Activated T-helper 2 cell treated with anti-CD3 and anti-CD28 coated beads, Interferon-gamma antibody, Interleukin-2, Interleukin-4, amounts not matched to agents 10 μg/mL and 5 μg/mL and 100 μg/mL, durations not matched to agents 14 hours and 24 hours and 36 hours (primary cell): ENCODE results near the gene GTF2F2. TPM values are rescaled to one million over a fixed set of nuclear protein-coding genes. Genes with fewer than 3 reads are reported as not detected.
"Not testable (repeated sequence)": the region's sequence is repeated elsewhere in the genome, so short reads cannot be mapped to it uniquely, and the experiment has no call there.

Experiments used
- DNase-seq: peaks from one replicate; pipeline ENCODE4 v3.0.0; 2021; ENCODE audit warnings: low spot score
- H3K27ac Mint-ChIP-seq: one replicate; pipeline ENCODE4 v1.8.0; 2021; ENCODE audit warnings: mixed read lengths
- H3K27me3 Mint-ChIP-seq: one replicate; pipeline ENCODE4 v1.8.0; 2021; ENCODE audit warnings: low read depth, mixed read lengths
- H3K36me3 Mint-ChIP-seq: one replicate; pipeline ENCODE4 v1.8.0; 2021; ENCODE audit warnings: low read depth, mixed read lengths
- H3K4me1 Mint-ChIP-seq: one replicate; pipeline ENCODE4 v1.8.0; 2021; ENCODE audit warnings: low read depth, mixed read lengths
- H3K4me3 Mint-ChIP-seq: one replicate; pipeline ENCODE4 v1.8.0; 2021; ENCODE audit warnings: low read depth, mild to moderate bottlenecking, moderate library complexity, mixed read lengths
- H3K9me3 Mint-ChIP-seq: one replicate; pipeline ENCODE4 v1.8.0; 2021; ENCODE audit warnings: mixed read lengths
- intact Hi-C: fragments of 100-400 bp; cut with micrococcal nuclease; formaldehyde crosslinking; loops from one replicate; pipeline ENCODE4 v1.15.1; 2023
- total RNA-seq: library from RNA; stranded (reverse); gene quantifications from 2 replicates; pipeline ENCODE4 v1.2.3, GENCODE V29; 2022

GTF2F2 gene
- total RNA-seq, 1 donor from 2014 or later: 28.9 TPM

DNA sequence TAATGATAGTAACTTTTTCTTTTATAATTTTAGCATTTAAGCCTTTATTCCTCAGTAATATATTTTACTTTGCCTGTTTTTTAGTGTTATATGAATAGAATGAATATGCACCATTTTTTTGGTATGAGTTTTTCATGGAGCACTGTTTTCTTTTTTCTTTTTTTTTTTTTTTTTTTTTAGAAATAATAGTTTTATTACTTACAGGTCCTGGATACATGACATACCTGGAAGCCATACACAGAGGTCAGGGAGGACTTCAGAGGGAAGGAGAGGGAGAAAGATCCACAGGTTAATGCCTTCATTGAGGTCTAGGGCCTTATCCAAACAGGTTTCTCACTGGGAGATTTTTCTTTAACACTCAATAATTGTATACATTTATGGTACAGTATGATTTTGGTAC is 54.2 kb downstream of the GTF2F2 start:
- H3K9me3 Mint-ChIP-seq: no peaks in the 10 kb centered on the region
- no peak overlapping the region for H3K4me3 Mint-ChIP-seq
- intact Hi-C loops: no loop called here
- H3K27ac Mint-ChIP-seq: no peak overlapping the region
- peaks cover 16% of the 10 kb centered on the region for H3K4me1 Mint-ChIP-seq
- no peak for DNase-seq
- no peaks in the 10 kb centered on the region for H3K27me3 Mint-ChIP-seq
- peaks cover 18% of the 10 kb centered on the region for H3K36me3 Mint-ChIP-seq

DNA sequence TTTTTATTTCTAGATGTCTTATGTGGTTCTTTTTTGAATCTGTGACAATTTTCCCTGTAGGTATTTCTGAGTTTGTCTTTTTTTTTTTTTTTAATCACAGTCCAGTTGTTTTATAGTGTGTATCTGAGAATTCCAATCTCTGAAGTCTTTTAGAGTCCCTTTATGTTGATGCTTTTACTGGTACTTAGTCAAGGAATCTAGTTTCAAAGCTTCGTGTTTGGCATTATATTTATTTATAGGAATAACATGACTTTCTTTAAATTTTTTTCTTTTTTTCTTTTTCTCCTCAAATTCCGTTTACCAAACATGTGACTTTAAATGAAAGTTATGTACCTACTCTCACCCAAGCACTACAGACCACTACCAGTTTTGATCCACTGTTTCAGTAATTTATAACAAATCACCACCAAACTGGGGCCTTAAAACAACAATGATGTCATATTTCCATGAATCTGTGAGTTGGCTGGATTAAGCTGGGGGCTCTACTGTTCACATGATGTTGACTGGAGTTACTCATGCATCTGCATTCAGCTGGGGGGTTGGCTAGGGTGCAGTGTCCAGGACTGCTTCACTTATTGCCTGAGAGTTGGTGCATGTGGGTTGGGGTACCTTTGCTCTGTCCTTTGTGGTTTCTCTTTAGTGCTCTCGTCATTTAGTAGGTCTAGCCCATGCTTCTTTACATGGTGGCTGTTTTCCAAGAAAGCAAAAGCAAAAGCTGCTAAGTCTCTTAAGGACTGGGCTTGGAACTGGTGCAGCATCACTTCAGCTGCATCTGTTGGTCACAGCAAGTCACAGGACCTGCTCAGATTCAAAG is 58.2 kb downstream of the GTF2F2 start:
- Mint-ChIP-seq H3K4me1 (peaks cover 20% of the 10 kb centered on the region), H3K36me3 (peaks cover 14% of the 10 kb centered on the region), H3K9me3 (no peaks in the 10 kb centered on the region), H3K27ac (no peak overlapping the region), H3K27me3 (no peaks in the 10 kb centered on the region), H3K4me3 (no peak overlapping the region)
- intact Hi-C loops: loop anchor here (5.0 kb wide), 1 partner anchor 661 kb away; no protein-coding TSS in a partner anchor
- no peak for DNase-seq

DNA sequence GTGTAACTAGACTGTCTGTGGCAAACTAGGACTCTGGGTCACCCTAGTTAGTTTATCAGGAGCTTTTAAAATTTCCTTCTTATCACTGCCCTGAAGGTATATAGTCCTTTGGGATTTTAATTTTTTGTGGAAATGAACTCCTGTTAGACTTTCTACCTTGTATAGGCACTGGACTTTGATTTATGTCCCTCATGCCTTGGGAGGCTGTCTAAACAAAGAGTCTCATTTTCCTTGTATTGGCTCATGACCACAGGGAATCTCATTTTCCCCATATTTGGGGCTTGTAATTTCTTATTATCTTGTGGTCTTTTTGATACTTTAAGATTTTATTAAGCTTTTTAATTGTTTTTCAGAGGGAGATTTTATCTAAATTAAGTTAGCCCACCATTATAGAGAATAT is 59.1 kb downstream of the GTF2F2 start:
- peaks cover 20% of the 10 kb centered on the region for H3K4me1 Mint-ChIP-seq
- H3K4me3 Mint-ChIP-seq: no peak overlapping the region
- DNase-seq: no peak
- peaks cover 14% of the 10 kb centered on the region for H3K36me3 Mint-ChIP-seq
- H3K9me3 Mint-ChIP-seq: no peaks in the 10 kb centered on the region
- H3K27ac Mint-ChIP-seq: no peak overlapping the region
- intact Hi-C loops: loop anchor here (5.0 kb wide), 1 partner anchor 662 kb away; no protein-coding TSS in a partner anchor
- no peaks in the 10 kb centered on the region for H3K27me3 Mint-ChIP-seq

DNA sequence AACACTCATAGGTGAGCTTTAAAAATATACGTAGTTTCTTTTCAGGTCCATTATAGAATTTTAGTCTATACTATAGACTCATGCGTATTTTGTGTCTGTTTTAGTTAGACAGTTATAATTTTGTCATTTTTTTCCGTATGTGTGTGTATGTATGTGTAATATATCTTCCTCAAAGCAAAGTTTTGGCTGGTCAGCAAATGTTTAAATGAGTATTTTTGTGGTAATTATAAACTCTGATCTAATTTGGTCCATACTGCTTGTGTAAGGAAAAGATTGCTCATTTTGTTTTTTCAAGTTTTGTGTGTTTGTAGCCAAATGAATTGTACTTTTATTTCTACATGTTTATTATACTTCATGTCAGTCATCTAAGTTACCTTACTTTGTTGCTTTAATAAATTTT is 60.0 kb downstream of the GTF2F2 start:
- H3K36me3 Mint-ChIP-seq: peaks cover 7% of the 10 kb centered on the region
- H3K27me3 Mint-ChIP-seq: no peaks in the 10 kb centered on the region
- no peaks in the 10 kb centered on the region for H3K9me3 Mint-ChIP-seq
- H3K4me1 Mint-ChIP-seq: peaks cover 20% of the 10 kb centered on the region
- intact Hi-C loops: no loop called here
- DNase-seq: no peak
- no peak overlapping the region for H3K27ac Mint-ChIP-seq
- H3K4me3 Mint-ChIP-seq: no peak overlapping the region

DNA sequence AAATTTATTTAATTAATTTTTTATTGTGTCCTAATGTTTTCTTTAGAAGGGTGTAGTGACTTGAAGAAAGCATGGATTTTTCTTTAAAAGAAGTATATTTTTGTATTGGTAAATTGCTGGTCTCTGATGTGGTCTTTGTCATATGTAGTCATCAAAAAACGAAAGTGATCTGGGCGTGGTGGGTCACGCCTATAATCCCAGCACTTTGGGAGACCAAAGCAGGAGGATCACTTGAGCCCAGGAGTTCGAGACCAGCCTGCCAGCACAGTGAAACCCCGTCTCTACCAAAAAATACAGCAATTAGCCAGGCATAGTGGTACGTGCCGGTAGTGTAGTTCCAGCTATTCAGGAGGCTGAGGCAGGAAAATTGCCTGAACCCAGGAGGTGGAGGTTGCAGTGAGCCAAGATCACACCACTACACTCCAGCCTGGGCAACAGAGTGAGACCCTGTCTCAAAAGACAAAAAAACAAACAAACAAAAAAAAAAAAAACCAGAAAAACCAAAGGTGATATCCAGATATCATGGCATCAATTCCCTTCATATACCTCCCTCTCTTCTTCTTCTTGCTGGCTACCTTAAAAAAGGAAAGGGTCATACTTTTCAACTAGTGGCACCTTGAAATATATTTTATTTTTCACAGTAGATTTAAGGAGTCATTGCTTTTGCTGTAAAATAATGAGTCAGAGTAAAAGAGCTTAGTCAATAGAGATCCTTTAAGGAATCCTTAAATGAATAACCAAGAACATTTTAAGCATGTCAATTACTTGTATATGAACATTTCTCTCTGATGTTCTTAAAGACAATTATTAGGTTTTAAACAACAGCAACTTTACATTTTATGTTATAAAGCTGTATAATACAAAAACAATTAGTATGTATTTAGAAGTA is 60.6 kb downstream of the GTF2F2 start:
- intact Hi-C loops: no loop called here
- Mint-ChIP-seq H3K4me1 (peaks cover 20% of the 10 kb centered on the region), H3K36me3 (peaks cover 7% of the 10 kb centered on the region), H3K27ac (no peak overlapping the region), H3K27me3 (no peaks in the 10 kb centered on the region), H3K4me3 (no peak overlapping the region), H3K9me3 (no peaks in the 10 kb centered on the region)
- DNase-seq: no peak

DNA sequence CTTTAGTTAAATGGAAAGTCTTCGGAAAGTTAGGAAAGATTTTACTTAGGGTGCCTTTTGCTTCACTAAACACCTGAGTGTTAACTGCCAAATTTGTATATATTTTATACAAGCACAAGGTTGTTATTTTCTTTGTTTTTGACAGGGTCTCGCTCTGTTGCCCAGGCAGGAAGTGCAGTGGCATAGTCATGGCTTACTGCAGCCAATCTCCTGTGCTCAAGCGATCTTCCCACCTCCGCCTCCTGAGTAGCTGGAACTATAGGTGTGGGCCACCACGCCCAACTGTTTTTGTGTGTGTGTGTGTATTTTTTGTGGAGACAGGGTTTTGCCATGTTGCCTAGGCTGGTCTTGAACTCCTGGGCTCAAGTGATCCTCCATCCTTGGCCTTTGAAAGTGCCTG is 64.4 kb downstream of the GTF2F2 start:
- peaks cover 7% of the 10 kb centered on the region for H3K4me1 Mint-ChIP-seq
- intact Hi-C loops: no loop called here
- H3K36me3 Mint-ChIP-seq: peaks cover 17% of the 10 kb centered on the region
- DNase-seq: no peak
- no peaks in the 10 kb centered on the region for H3K9me3 Mint-ChIP-seq
- no peaks in the 10 kb centered on the region for H3K27me3 Mint-ChIP-seq
- H3K4me3 Mint-ChIP-seq: no peak overlapping the region
- H3K27ac Mint-ChIP-seq: no peak overlapping the region

DNA sequence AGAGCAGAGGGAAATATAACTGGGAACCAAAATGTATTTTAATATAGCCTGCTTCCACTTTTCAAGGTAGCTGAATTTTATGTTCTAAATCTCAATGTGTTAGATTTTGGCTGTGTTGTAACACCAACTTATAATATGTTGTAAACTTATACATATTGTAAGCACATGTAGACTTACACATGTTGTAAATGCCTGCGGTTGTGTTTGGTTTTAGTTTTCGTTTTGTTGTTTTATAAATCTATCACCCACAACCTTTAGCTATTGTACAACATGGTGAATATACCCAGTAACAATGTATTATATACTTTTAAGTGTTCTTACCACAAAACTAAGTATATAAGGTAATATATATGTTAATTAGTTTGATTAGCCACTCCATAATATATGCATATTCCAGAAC is 65.0 kb downstream of the GTF2F2 start:
- peaks cover 17% of the 10 kb centered on the region for H3K36me3 Mint-ChIP-seq
- no peak for DNase-seq
- intact Hi-C loops: no loop called here

DNA sequence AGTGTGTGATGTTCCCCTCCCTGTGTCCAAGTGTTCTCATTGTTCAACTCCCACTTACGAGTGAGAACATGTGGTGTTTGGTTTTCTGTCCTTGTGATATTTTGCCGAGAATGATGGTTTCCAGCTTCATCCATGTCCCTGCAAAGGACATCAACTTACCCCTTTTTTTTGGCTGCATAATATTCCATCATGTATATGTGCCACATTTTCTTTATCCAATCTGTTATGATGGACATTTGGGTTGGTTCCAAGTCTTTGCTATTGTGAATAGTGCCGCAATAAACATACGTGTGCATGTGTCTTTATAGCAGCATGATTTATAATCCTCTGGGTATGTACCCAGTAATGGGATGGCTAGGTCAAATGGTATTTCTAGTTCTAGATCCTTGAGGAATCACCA is 68.8 kb downstream of the GTF2F2 start:
- H3K27me3 Mint-ChIP-seq, DNase-seq, H3K9me3 Mint-ChIP-seq, H3K27ac Mint-ChIP-seq, intact Hi-C loops, H3K4me1 Mint-ChIP-seq, H3K4me3 Mint-ChIP-seq: not testable (repeated sequence)
- peaks cover 10% of the 10 kb centered on the region for H3K36me3 Mint-ChIP-seq

More for the DNA sequence above, 65.0 kb downstream of the GTF2F2 start:
- Mint-ChIP-seq H3K27ac (no peak overlapping the region), H3K9me3 (no peaks in the 10 kb centered on the region), H3K27me3 (no peaks in the 10 kb centered on the region), H3K4me3 (no peak overlapping the region), H3K4me1 (peaks cover 7% of the 10 kb centered on the region)

DNA sequence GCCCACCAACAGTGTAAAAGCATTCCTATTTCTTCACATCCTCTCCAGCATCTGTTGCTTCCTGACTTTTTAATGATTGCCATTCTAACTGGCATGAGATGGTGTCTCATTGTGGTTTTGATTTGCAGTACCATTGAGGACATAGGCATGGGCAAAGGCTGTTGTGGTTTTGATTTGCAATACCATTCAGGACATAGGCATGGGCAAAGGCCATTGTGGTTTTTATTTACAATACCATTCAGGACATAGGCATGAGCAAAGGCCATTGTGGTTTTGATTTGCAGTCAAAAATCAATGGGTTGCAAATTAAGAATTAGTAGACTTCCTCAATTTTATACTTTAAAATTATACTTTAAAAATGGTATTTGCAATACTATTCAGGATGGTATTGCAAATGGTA is 69.2 kb downstream of the GTF2F2 start:
- intact Hi-C loops, H3K9me3 Mint-ChIP-seq, H3K4me1 Mint-ChIP-seq, H3K27me3 Mint-ChIP-seq, H3K4me3 Mint-ChIP-seq, DNase-seq, H3K27ac Mint-ChIP-seq: not testable (repeated sequence)
- H3K36me3 Mint-ChIP-seq: peaks cover 10% of the 10 kb centered on the region

DNA sequence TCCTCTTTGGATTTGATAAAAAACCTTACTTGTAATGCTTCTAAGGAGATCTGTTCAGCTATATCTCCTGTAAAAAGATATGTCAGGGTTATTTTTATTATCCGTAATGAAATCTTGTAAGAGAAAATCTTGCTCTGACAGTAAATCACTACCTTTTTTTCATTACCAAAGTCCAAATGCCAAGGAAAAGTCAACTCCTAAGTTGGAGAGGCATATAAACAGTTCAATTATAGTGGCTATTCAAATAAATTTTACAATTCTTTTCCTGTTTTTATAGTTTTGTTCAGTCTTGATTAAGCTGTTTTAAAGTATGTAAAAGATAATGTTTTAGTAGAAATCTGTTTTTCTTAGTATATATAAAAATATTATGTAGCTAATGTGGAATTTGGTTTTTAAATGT is 71.6 kb downstream of the GTF2F2 start:
- H3K9me3 Mint-ChIP-seq: no peaks in the 10 kb centered on the region
- peaks cover 10% of the 10 kb centered on the region for H3K36me3 Mint-ChIP-seq
- intact Hi-C loops: no loop called here
- H3K4me3 Mint-ChIP-seq: no peak overlapping the region
- peaks cover 7% of the 10 kb centered on the region for H3K4me1 Mint-ChIP-seq
- no peak overlapping the region for H3K27ac Mint-ChIP-seq
- H3K27me3 Mint-ChIP-seq: no peaks in the 10 kb centered on the region
- DNase-seq: no peak

DNA sequence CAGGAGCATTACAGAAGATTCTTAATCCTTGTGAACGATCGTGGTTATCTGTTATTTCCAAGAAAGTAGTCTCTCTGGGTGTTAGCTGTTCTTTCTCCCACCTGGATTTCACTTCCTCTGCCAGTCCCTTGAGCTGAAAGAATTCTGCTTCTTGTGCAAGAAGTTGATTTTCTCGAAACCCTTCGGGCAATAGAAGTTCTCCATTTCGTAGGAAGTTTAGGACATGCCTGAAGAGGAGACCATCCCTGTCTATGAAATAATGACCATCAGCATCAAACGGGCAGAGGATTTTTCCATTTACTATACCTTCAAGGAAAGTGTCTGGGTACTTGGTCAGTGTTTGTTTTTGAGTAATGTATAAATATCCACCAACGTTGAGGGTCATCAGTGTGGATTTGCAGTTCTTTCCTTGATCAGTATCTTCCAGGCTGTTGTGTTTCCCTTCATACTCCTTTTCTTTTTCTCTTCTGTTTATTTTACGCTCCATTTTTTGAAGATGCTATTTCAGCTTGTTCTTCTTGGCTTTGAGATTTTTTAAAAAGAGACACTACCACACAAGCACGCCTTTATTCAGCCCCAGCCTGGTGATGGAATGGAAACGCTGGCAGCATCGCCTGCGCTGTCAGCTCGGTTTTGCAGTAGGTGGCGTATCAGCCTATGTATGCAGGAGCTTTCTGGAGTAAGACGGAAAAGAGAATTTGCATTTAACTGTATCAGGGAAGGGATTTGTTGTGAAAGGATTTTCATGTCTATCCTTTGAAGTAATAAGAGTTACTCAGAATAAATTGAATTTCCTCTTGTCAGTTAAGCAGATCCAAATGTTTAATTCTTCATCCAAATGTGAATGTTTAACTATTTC is 74.0 kb downstream of the GTF2F2 start:
- Mint-ChIP-seq H3K27ac (no peak overlapping the region), H3K4me3 (no peak overlapping the region), H3K9me3 (no peaks in the 10 kb centered on the region), H3K36me3 (peaks cover 3% of the 10 kb centered on the region), H3K27me3 (no peaks in the 10 kb centered on the region), H3K4me1 (peaks cover 7% of the 10 kb centered on the region)
- no peak for DNase-seq
- intact Hi-C loops: no loop called here

DNA sequence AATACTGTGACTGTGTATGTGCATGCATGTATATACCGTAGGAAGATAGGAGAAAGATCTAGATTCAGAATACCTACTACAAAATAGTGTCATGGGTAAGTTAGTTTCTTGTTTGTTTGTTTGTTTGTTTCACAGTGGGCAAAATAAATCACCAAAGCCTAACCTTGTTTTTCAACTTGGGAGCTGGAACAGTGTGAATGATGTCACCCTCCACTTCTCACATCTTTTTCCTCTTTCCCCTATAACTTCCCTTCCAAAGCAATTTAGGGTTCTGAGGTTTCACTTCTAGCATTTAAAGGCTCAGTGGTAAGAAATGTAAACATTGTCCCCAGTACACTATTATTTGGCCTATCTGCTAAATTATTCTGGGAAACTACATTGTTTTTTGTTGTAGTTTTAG is 75.1 kb downstream of the GTF2F2 start:
- no peak for DNase-seq
- H3K27ac Mint-ChIP-seq: no peak overlapping the region
- H3K4me3 Mint-ChIP-seq: no peak overlapping the region
- H3K27me3 Mint-ChIP-seq: no peaks in the 10 kb centered on the region
- peaks cover 7% of the 10 kb centered on the region for H3K4me1 Mint-ChIP-seq
- no peaks in the 10 kb centered on the region for H3K36me3 Mint-ChIP-seq
- intact Hi-C loops: no loop called here
- H3K9me3 Mint-ChIP-seq: no peaks in the 10 kb centered on the region
